Panc1 (cell line): Measurements from ENCODE around the gene SCAF11. TPM values are rescaled to one million over a fixed set of nuclear protein-coding genes. Genes with fewer than 3 reads are reported as not detected.

Source experiments
- ATAC-seq: fragments of 200-7000 bp; cut with Tn5 transposase; 2 replicates; pipeline ENCODE4 v1.9.1; 2020; ENCODE audit warnings: mild to moderate bottlenecking, moderate library complexity
- BruUV-seq: library from RNA; stranded (reverse); fragments of 400-500 nt; replicated peaks from 2 replicates; lab custom pipeline; 2021; lab: Mats Ljungman, UMichigan
- CTCF ChIA-PET: fragments of 300-600 bp; sonication (Branson Sonifier 250); formaldehyde crosslinking; loops from one replicate; lab custom pipeline; 2022; ENCODE audit warnings: antibody characterized with exemption; lab: Charles Lee
- POLR2A ChIA-PET: fragments of 300-600 bp; sonication (Branson Sonifier 250); formaldehyde crosslinking; loops from one replicate; lab custom pipeline; 2022; ENCODE audit warnings: antibody characterized with exemption; lab: Charles Lee
- DNase-seq: peaks from one replicate; pipeline ENCODE4 v3.0.0-alpha.2; 2010; ENCODE audit warnings: low read depth, low spot score
- H3K27ac ChIP-seq: 2 replicates; pipeline ENCODE4 v1.5.1; 2011; ENCODE audit warnings: mild to moderate bottlenecking, low read length, inconsistent platforms
- H3K27me3 ChIP-seq: fragments of 200-500 bp; sonication (Bioruptor generic); 2 replicates; pipeline ENCODE4 v1.6.0; 2014; ENCODE audit warnings: low read length, inconsistent platforms; ENCODE audit not compliant: control insufficient read depth, insufficient read depth
- H3K36me3 ChIP-seq: fragments of 200-500 bp; sonication (Bioruptor generic); 2 replicates; pipeline ENCODE4 v1.5.1; 2014; ENCODE audit warnings: inconsistent platforms, mild to moderate bottlenecking, low read length, moderate library complexity; ENCODE audit not compliant: control insufficient read depth, insufficient read depth
- H3K4me1 ChIP-seq: 2 replicates; pipeline ENCODE4 v1.5.1; 2011; ENCODE audit warnings: inconsistent platforms, mild to moderate bottlenecking, low read length, moderate library complexity; ENCODE audit not compliant: control insufficient read depth, insufficient read depth
- H3K4me3 ChIP-seq, 2 experiments: 2 replicates each; pipeline ENCODE4 v1.5.1; 2011 to 2012; ENCODE audit warnings: low read depth in 2 of 2, low read length in 2 of 2, mild to moderate bottlenecking in 2 of 2, inconsistent platforms in 1 of 2, moderate library complexity in 1 of 2
- H3K9me3 ChIP-seq: fragments of 200-500 bp; sonication (Bioruptor generic); 2 replicates; pipeline ENCODE4 v1.5.1; 2014; ENCODE audit warnings: low read depth, mild to moderate bottlenecking, inconsistent platforms, low read length, moderate library complexity; ENCODE audit not compliant: control insufficient read depth, insufficient read depth
- CTCF ChIP-seq: fragments of 450-650 bp; IDR thresholded peaks from 2 replicates; pipeline ENCODE4 v1.5.1; 2017; ENCODE audit warnings: mild to moderate bottlenecking
- POLR2AphosphoS5 ChIP-seq: IDR thresholded peaks from 2 replicates; pipeline ENCODE4 v1.6.1; 2012; ENCODE audit warnings: mild to moderate bottlenecking, low read depth, low read length, moderate library complexity
- REST ChIP-seq, 2 experiments: IDR thresholded peaks; 2 replicates each; pipeline ENCODE4 v1.6.1; 2011 to 2012; ENCODE audit warnings: low read depth in 2 of 2, control low read depth in 1 of 2, low read length in 1 of 2, mild to moderate bottlenecking in 1 of 2, moderate library complexity in 1 of 2; ENCODE audit not compliant: insufficient read depth in 1 of 2
- SIN3A ChIP-seq: IDR thresholded peaks from 2 replicates; pipeline ENCODE4 v1.6.1; 2012; ENCODE audit warnings: low read depth, mild to moderate bottlenecking, low read length, moderate library complexity, borderline replicate concordance; ENCODE audit not compliant: insufficient read depth
- TCF7L2 ChIP-seq: IDR thresholded peaks from 2 replicates; pipeline ENCODE4 v1.6.1; 2011; ENCODE audit warnings: mild to moderate bottlenecking, low read depth, low read length, inconsistent platforms
- in situ Hi-C: cut with HindIII; loops from 2 replicates; pipeline ENCODE4 v1.10.0; 2016; ENCODE audit warnings: low sequenced_read_pairs, low pct_unique_long_range_greater_than_20kb
- intact Hi-C: fragments of 100-400 bp; cut with micrococcal nuclease; formaldehyde crosslinking; loops from one replicate; pipeline ENCODE4 v1.10.0; 2022; ENCODE audit not compliant: unreplicated experiment
- total RNA-seq: library from RNA; stranded (reverse); gene quantifications from one replicate; pipeline ENCODE4 v1.2.1, GENCODE V29; 2021; ENCODE audit not compliant: unreplicated experiment

SCAF11 gene
- total RNA-seq, 1 experiment from 2014 or later, result 98.3 TPM

GRCh38 chr12:45872446-45872845, 117.9 kb downstream of the SCAF11 start:
- no peak overlapping the region for H3K4me3 ChIP-seq
- ChIA-PET CTCF (no interaction called here), POLR2A (no interaction called here)
- no peak overlapping the region for H3K27ac ChIP-seq
- in situ Hi-C loops, result no loop called here
- TF ChIP-seq TCF7L2, result no peak
- no peak for TF ChIP-seq CTCF
- TF ChIP-seq SIN3A, result no peak
- TF ChIP-seq REST (IDR thresholded peaks at IDR 0.05; ENCODE audit: insufficient read depth in 1 of 2, low read depth in 2 of 2, low read length in 1 of 2), result no peak
- no peak for TF ChIP-seq POLR2AphosphoS5
- H3K4me1 ChIP-seq, result peaks cover under 1% of the 10 kb centered on the region; the same call in 1 of the 2 replicates
- BruUV-seq, result no TSS peak
- H3K36me3 ChIP-seq, result 0 out of 2 replicates have a peak, but pooled peaks cover 2% of the 10 kb centered on the region
- no peak for ATAC-seq
- H3K9me3 ChIP-seq, result no peaks in the 10 kb centered on the region
- DNase-seq, result no peak
- H3K27me3 ChIP-seq, result no peaks in the 10 kb centered on the region
- intact Hi-C loops, result no loop called here
